ENCODE measurements around the gene GLI2. TPM values are rescaled to one million over a fixed set of nuclear protein-coding genes. Genes with fewer than 3 reads are reported as not detected.

Gene GLI2
- total RNA-seq, 2 donors from 2014 or later, result 17.0 to 24.2 TPM

GRCh38 chr2:120701096-120701495, 34.6 kb upstream of the GLI2 start:
- no peak overlapping the region for H3K27ac ChIP-seq (ENCODE audit: low read depth, low read length)
- TF ChIP-seq, protein P1, sequence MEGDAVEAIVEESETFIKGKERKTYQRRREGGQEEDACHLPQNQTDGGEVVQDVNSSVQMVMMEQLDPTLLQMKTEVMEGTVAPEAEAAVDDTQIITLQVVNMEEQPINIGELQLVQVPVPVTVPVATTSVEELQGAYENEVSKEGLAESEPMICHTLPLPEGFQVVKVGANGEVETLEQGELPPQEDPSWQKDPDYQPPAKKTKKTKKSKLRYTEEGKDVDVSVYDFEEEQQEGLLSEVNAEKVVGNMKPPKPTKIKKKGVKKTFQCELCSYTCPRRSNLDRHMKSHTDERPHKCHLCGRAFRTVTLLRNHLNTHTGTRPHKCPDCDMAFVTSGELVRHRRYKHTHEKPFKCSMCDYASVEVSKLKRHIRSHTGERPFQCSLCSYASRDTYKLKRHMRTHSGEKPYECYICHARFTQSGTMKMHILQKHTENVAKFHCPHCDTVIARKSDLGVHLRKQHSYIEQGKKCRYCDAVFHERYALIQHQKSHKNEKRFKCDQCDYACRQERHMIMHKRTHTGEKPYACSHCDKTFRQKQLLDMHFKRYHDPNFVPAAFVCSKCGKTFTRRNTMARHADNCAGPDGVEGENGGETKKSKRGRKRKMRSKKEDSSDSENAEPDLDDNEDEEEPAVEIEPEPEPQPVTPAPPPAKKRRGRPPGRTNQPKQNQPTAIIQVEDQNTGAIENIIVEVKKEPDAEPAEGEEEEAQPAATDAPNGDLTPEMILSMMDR (conservative IDR thresholded peaks at IDR 0.05), result no peak
- DNase-seq, result no peak
- no peaks in the 10 kb centered on the region for H3K36me3 ChIP-seq (ENCODE audit: control insufficient read depth, insufficient read depth, low read length)
- peaks cover 15% of the 10 kb centered on the region for H3K27me3 ChIP-seq (ENCODE audit: control insufficient read depth, insufficient read depth, low read length, poor library complexity, severe bottlenecking)
- H3K4me3 ChIP-seq (ENCODE audit: low read length), result no peak overlapping the region
- WGBS, 2 experiments (ENCODE audit: insufficient coverage in 1 of 2, insufficient read length in 1 of 2), result 68 to 75% methylated on average over 6 to 7 of the region's 7 CpGs
- Mint-ChIP-seq H3K36me3 (ENCODE audit: low read depth) (no peaks in the 10 kb centered on the region), H3K9me3 (no peaks in the 10 kb centered on the region), H3K4me3 (no peak overlapping the region), H3K27me3 (ENCODE audit: insufficient read depth) (peaks cover 16% of the 10 kb centered on the region), H3K4me1 (peaks cover 31% of the 10 kb centered on the region), H3K27ac (no peak overlapping the region)
- H3K4me1 ChIP-seq (ENCODE audit: control insufficient read depth, insufficient read depth, low read length), result peaks cover 7% of the 10 kb centered on the region
- H3K9ac ChIP-seq (ENCODE audit: extremely low read depth, low read length, poor library complexity, severe bottlenecking), result no peak overlapping the region
- H3K9me3 ChIP-seq (ENCODE audit: control insufficient read depth, low read length), result no peaks in the 10 kb centered on the region

DNA sequence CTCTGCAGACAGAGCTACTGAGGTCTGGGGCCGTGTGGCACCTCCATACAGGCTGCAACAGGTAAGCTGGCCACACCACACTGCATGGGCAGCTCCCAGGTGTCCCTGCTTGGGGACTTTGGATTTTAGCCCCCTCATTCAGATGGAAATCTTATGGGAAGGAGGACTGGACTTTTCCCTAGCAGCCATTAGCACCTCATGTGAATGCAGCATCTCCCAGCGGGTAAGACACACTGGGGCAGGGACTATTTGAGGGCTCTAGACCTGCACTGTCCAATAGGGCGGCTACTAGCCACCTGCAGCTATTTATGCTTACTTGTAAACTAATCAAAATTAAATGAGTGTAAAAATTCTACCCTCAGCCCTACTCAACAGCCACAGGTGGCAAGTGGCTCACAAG, 34.2 kb upstream of the GLI2 start:
- Mint-ChIP-seq H3K4me3 (no peak overlapping the region), H3K27me3 (ENCODE audit: insufficient read depth) (peaks cover 14% of the 10 kb centered on the region), H3K27ac (no peak overlapping the region), H3K36me3 (ENCODE audit: low read depth) (no peaks in the 10 kb centered on the region), H3K9me3 (no peaks in the 10 kb centered on the region), H3K4me1 (peaks cover 35% of the 10 kb centered on the region)
- WGBS, 2 experiments (ENCODE audit: insufficient coverage in 1 of 2, insufficient read length in 1 of 2), result 73 to 75% methylated on average over 3 of the region's 3 CpGs
- H3K36me3 ChIP-seq (ENCODE audit: control insufficient read depth, insufficient read depth, low read length), result no peaks in the 10 kb centered on the region
- DNase-seq, result peak; percentile 88
- peaks cover 7% of the 10 kb centered on the region for H3K4me1 ChIP-seq (ENCODE audit: control insufficient read depth, insufficient read depth, low read length)
- no peak overlapping the region for H3K4me3 ChIP-seq (ENCODE audit: low read length)
- H3K9me3 ChIP-seq (ENCODE audit: control insufficient read depth, low read length), result no peaks in the 10 kb centered on the region
- TF ChIP-seq, protein P1 (conservative IDR thresholded peaks at IDR 0.05), result no peak
- no peak overlapping the region for H3K9ac ChIP-seq (ENCODE audit: extremely low read depth, low read length, poor library complexity, severe bottlenecking)
- H3K27ac ChIP-seq (ENCODE audit: low read depth, low read length), result no peak overlapping the region
- peaks cover 11% of the 10 kb centered on the region for H3K27me3 ChIP-seq (ENCODE audit: control insufficient read depth, insufficient read depth, low read length, poor library complexity, severe bottlenecking)

- Histone ChIP-seq H3K27ac (ENCODE audit: low read depth, low read length) (no peak overlapping the region), H3K4me1 (ENCODE audit: control insufficient read depth, insufficient read depth, low read length) (peaks cover 7% of the 10 kb centered on the region), H3K9ac (ENCODE audit: extremely low read depth, low read length, poor library complexity, severe bottlenecking) (no peak overlapping the region), H3K4me3 (ENCODE audit: low read length) (no peak overlapping the region), H3K36me3 (ENCODE audit: control insufficient read depth, insufficient read depth, low read length) (no peaks in the 10 kb centered on the region), H3K9me3 (ENCODE audit: control insufficient read depth, low read length) (no peaks in the 10 kb centered on the region), H3K27me3 (ENCODE audit: control insufficient read depth, insufficient read depth, low read length, poor library complexity, severe bottlenecking) (peaks cover 11% of the 10 kb centered on the region)
- no peaks in the 10 kb centered on the region for H3K9me3 Mint-ChIP-seq
- no peaks in the 10 kb centered on the region for H3K36me3 Mint-ChIP-seq (ENCODE audit: low read depth)
- DNase-seq, result peak; percentile 59
- H3K4me3 Mint-ChIP-seq, result no peak overlapping the region
- 88 to 92% methylated on average over 5 to 7 of the region's 7 CpGs for WGBS, 2 experiments (ENCODE audit: insufficient coverage in 1 of 2, insufficient read length in 1 of 2)
- H3K4me1 Mint-ChIP-seq, result peaks cover 40% of the 10 kb centered on the region
- H3K27ac Mint-ChIP-seq, result no peak overlapping the region
- peaks cover 14% of the 10 kb centered on the region for H3K27me3 Mint-ChIP-seq (ENCODE audit: insufficient read depth)
- TF ChIP-seq, protein P1 (conservative IDR thresholded peaks at IDR 0.05), result no peak
Observed at GRCh38 chr2:120702061-120702460, 33.6 kb upstream of the GLI2 start.
